SIG-M5 treated with dmso at 0.1 percent for 504 hours (cell line): ENCODE measurements around the gene RASAL1.
"Not testable (repeated sequence)": the region's sequence is repeated elsewhere in the genome, so short reads cannot be mapped to it uniquely, and the experiment has no call there.

Experiments
- DNase-seq: peaks from one replicate; lab custom pipeline; 2025; ENCODE audit not compliant: unreplicated experiment; lab: John Stamatoyannopoulos, UW

RASAL1 gene

GRCh38 chr12:113119980-113120669 lies 15.4 kb downstream of the RASAL1 start:
- DNase-seq, result no peak

GRCh38 chr12:113118142-113118541 lies 17.4 kb downstream of the RASAL1 start:
- no peak for DNase-seq

- not testable (repeated sequence) for DNase-seq
Measured at GRCh38 chr12:113117684-113118083, 17.9 kb downstream of the RASAL1 start.

GRCh38 chr12:113116875-113117274 lies 18.7 kb downstream of the RASAL1 start:
- no peak for DNase-seq

- no peak for DNase-seq
Measured at GRCh38 chr12:113115455-113116126, 20.0 kb downstream of the RASAL1 start.

- no peak for DNase-seq
Measured at GRCh38 chr12:113114447-113115178, 20.9 kb downstream of the RASAL1 start.

GRCh38 chr12:113113397-113113796 lies 22.2 kb downstream of the RASAL1 start:
- DNase-seq, result no peak

- no peak for DNase-seq
Measured at GRCh38 chr12:113112043-113112899, 23.3 kb downstream of the RASAL1 start.

- no peak for DNase-seq
Measured at GRCh38 chr12:113111247-113111646, 24.3 kb downstream of the RASAL1 start.

GRCh38 chr12:113109872-113110599 lies 25.5 kb downstream of the RASAL1 start:
- no peak for DNase-seq

GRCh38 chr12:113109360-113109759 lies 26.2 kb downstream of the RASAL1 start:
- DNase-seq, result no peak

GRCh38 chr12:113108308-113108707 lies 27.3 kb downstream of the RASAL1 start:
- no peak for DNase-seq

GRCh38 chr12:113106361-113106760 lies 29.2 kb downstream of the RASAL1 start:
- DNase-seq, result no peak

- no peak for DNase-seq
Measured at GRCh38 chr12:113105606-113106271, 29.8 kb downstream of the RASAL1 start.

- no peak for DNase-seq
Measured at GRCh38 chr12:113104953-113105510, 30.5 kb downstream of the RASAL1 start.

GRCh38 chr12:113103756-113104450 lies 31.7 kb downstream of the RASAL1 start:
- no peak for DNase-seq

- DNase-seq, result no peak
Measured at GRCh38 chr12:113102811-113103210, 32.8 kb downstream of the RASAL1 start.

- no peak for DNase-seq
Measured at GRCh38 chr12:113101751-113102150, 33.8 kb downstream of the RASAL1 start.

GRCh38 chr12:113099764-113100163 lies 35.8 kb downstream of the RASAL1 start:
- DNase-seq, result no peak
